ENCODE data around the gene ADGRL3. TPM values are rescaled to one million over a fixed set of nuclear protein-coding genes. Genes with fewer than 3 reads are reported as not detected.

The ADGRL3 gene
- total and polyA plus RNA-seq, 4 donors, result 0.07 to 1.7 (median 0.82) TPM

DNA sequence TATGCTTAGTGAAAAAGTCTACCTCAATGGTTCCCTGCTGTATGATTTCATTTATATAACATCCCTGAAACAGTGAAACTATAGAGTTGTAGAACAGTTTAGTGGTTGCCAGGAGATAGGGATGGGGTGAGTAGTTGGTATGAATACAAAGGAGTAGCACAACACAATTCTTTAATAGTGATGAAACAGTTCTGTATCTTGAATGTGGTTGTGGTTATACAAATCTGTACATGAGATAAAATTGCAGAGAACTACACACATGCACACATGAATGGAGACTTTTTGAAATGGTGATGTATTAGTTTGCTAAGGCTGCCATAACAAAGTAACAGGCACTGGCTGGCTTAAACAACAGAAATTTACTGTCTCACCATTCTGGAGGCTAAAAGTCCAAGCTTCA, 677.1 kb downstream of the ADGRL3 start:
- no peak for DNase-seq (ENCODE audit: low spot score)

DNA sequence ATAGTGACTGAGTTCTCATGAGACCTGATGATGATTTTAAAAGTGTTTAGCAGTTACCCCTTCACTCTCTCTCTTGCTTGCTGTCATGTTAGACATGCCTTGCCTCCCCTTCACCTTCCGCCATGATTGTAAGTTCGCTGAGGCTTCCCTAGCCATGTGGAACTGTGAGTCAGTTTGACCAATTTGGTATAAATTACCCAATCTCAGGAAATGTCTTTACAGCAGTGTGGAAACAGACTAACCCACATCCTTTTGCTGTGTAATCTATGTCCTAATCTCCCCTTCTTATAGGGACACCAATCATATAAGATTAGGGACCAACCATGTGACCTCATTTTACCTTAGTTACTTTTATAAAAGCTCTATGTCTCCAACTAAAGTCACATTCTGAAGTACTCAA, 677.8 kb downstream of the ADGRL3 start:
- H3K9me3 ChIP-seq (ENCODE audit: control insufficient read depth in 4 of 4, low read length in 3 of 4), result no peaks in the 10 kb centered on the region
- H3K9ac ChIP-seq (ENCODE audit: low read depth in 1 of 2, low read length in 2 of 2), result no peak overlapping the region
- no peaks in the 10 kb centered on the region for H3K27me3 ChIP-seq (ENCODE audit: control insufficient read depth in 4 of 4, insufficient read depth in 4 of 4, low read length in 3 of 4)
- H3K27ac ChIP-seq (ENCODE audit: low read depth in 1 of 2, low read length in 2 of 2), result no peak overlapping the region
- no peak for DNase-seq (ENCODE audit: low spot score)
- WGBS, result 79% methylated on average over 2 of the region's 2 CpGs
- H3K36me3 ChIP-seq (ENCODE audit: control insufficient read depth in 4 of 4, insufficient read depth in 3 of 4, low read depth in 1 of 4, low read length in 3 of 4), result peaks cover 0 to 1% (median 0%) of the 10 kb centered on the region in 4 donors
- no peak overlapping the region for H3K4me3 ChIP-seq (ENCODE audit: low read depth in 1 of 3, low read length in 3 of 3)
- peaks cover 0 to 1% (median 0%) of the 10 kb centered on the region in 4 donors for H3K4me1 ChIP-seq (ENCODE audit: control insufficient read depth in 4 of 4, insufficient read depth in 4 of 4, low read length in 3 of 4)
- TF ChIP-seq FOXA2 (IDR thresholded peaks at IDR 0.05) (no peak), GABPA (IDR thresholded peaks at IDR 0.05 in 1 of 2, conservative IDR thresholded peaks at IDR 0.05 in 1 of 2) (no peak), RXRA (IDR thresholded peaks at IDR 0.05) (no peak), HNF4G (IDR thresholded peaks at IDR 0.05) (no peak), SP1 (IDR thresholded peaks at IDR 0.05) (no peak), TAF1 (conservative IDR thresholded peaks at IDR 0.05) (no peak), FOXA1 (IDR thresholded peaks at IDR 0.05) (no peak), RAD21 (IDR thresholded peaks at IDR 0.05) (no peak), JUND (IDR thresholded peaks at IDR 0.05) (no peak), HNF4A (conservative IDR thresholded peaks at IDR 0.05) (no peak), EGR1 (IDR thresholded peaks at IDR 0.05; ENCODE audit: low read depth in 2 of 2) (no peak)
- TF ChIP-seq, protein P1, sequence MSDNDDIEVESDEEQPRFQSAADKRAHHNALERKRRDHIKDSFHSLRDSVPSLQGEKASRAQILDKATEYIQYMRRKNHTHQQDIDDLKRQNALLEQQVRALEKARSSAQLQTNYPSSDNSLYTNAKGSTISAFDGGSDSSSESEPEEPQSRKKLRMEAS (IDR thresholded peaks at IDR 0.05), result no peak
- TF ChIP-seq, protein P2, sequence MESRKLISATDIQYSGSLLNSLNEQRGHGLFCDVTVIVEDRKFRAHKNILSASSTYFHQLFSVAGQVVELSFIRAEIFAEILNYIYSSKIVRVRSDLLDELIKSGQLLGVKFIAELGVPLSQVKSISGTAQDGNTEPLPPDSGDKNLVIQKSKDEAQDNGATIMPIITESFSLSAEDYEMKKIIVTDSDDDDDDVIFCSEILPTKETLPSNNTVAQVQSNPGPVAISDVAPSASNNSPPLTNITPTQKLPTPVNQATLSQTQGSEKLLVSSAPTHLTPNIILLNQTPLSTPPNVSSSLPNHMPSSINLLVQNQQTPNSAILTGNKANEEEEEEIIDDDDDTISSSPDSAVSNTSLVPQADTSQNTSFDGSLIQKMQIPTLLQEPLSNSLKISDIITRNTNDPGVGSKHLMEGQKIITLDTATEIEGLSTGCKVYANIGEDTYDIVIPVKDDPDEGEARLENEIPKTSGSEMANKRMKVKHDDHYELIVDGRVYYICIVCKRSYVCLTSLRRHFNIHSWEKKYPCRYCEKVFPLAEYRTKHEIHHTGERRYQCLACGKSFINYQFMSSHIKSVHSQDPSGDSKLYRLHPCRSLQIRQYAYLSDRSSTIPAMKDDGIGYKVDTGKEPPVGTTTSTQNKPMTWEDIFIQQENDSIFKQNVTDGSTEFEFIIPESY (IDR thresholded peaks at IDR 0.05), result no peak
- TF ChIP-seq, protein P3, sequence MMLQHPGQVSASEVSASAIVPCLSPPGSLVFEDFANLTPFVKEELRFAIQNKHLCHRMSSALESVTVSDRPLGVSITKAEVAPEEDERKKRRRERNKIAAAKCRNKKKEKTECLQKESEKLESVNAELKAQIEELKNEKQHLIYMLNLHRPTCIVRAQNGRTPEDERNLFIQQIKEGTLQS (IDR thresholded peaks at IDR 0.05), result no peak
- TF ChIP-seq, protein P4, sequence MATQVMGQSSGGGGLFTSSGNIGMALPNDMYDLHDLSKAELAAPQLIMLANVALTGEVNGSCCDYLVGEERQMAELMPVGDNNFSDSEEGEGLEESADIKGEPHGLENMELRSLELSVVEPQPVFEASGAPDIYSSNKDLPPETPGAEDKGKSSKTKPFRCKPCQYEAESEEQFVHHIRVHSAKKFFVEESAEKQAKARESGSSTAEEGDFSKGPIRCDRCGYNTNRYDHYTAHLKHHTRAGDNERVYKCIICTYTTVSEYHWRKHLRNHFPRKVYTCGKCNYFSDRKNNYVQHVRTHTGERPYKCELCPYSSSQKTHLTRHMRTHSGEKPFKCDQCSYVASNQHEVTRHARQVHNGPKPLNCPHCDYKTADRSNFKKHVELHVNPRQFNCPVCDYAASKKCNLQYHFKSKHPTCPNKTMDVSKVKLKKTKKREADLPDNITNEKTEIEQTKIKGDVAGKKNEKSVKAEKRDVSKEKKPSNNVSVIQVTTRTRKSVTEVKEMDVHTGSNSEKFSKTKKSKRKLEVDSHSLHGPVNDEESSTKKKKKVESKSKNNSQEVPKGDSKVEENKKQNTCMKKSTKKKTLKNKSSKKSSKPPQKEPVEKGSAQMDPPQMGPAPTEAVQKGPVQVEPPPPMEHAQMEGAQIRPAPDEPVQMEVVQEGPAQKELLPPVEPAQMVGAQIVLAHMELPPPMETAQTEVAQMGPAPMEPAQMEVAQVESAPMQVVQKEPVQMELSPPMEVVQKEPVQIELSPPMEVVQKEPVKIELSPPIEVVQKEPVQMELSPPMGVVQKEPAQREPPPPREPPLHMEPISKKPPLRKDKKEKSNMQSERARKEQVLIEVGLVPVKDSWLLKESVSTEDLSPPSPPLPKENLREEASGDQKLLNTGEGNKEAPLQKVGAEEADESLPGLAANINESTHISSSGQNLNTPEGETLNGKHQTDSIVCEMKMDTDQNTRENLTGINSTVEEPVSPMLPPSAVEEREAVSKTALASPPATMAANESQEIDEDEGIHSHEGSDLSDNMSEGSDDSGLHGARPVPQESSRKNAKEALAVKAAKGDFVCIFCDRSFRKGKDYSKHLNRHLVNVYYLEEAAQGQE (IDR thresholded peaks at IDR 0.05), result no peak

More for the DNA sequence above, 677.1 kb downstream of the ADGRL3 start:
- peaks cover 0 to 1% (median 0%) of the 10 kb centered on the region in 4 donors for H3K4me1 ChIP-seq (ENCODE audit: control insufficient read depth in 4 of 4, insufficient read depth in 4 of 4, low read length in 3 of 4)
- no peaks in the 10 kb centered on the region for H3K9me3 ChIP-seq (ENCODE audit: control insufficient read depth in 4 of 4, low read length in 3 of 4)
- peaks cover 0 to 1% (median 0%) of the 10 kb centered on the region in 4 donors for H3K36me3 ChIP-seq (ENCODE audit: control insufficient read depth in 4 of 4, insufficient read depth in 3 of 4, low read depth in 1 of 4, low read length in 3 of 4)
- H3K27ac ChIP-seq (ENCODE audit: low read depth in 1 of 2, low read length in 2 of 2), result no peak overlapping the region
- TF ChIP-seq, protein P5, sequence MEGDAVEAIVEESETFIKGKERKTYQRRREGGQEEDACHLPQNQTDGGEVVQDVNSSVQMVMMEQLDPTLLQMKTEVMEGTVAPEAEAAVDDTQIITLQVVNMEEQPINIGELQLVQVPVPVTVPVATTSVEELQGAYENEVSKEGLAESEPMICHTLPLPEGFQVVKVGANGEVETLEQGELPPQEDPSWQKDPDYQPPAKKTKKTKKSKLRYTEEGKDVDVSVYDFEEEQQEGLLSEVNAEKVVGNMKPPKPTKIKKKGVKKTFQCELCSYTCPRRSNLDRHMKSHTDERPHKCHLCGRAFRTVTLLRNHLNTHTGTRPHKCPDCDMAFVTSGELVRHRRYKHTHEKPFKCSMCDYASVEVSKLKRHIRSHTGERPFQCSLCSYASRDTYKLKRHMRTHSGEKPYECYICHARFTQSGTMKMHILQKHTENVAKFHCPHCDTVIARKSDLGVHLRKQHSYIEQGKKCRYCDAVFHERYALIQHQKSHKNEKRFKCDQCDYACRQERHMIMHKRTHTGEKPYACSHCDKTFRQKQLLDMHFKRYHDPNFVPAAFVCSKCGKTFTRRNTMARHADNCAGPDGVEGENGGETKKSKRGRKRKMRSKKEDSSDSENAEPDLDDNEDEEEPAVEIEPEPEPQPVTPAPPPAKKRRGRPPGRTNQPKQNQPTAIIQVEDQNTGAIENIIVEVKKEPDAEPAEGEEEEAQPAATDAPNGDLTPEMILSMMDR (IDR thresholded peaks at IDR 0.05; ENCODE audit: low read depth, low read length, missing input control), result no peak
- TF ChIP-seq, protein P2 (IDR thresholded peaks at IDR 0.05), result no peak
- no peak for TF ChIP-seq JUND (IDR thresholded peaks at IDR 0.05)
- TF ChIP-seq RXRA (IDR thresholded peaks at IDR 0.05), result no peak
- TF ChIP-seq, protein P1 (IDR thresholded peaks at IDR 0.05), result no peak
- TF ChIP-seq RAD21 (IDR thresholded peaks at IDR 0.05), result no peak
- no peak for TF ChIP-seq FOXA1 (IDR thresholded peaks at IDR 0.05)
- TF ChIP-seq NR2F2 (IDR thresholded peaks at IDR 0.05), result no peak
- TF ChIP-seq GABPA (IDR thresholded peaks at IDR 0.05 in 1 of 2, conservative IDR thresholded peaks at IDR 0.05 in 1 of 2), result no peak
- no peak for TF ChIP-seq HNF4A (conservative IDR thresholded peaks at IDR 0.05)
- no peak for TF ChIP-seq FOXA2 (IDR thresholded peaks at IDR 0.05)
- no peak for TF ChIP-seq TAF1 (conservative IDR thresholded peaks at IDR 0.05)
- TF ChIP-seq, protein P3 (IDR thresholded peaks at IDR 0.05), result no peak
- no peak for TF ChIP-seq HNF4G (IDR thresholded peaks at IDR 0.05)
- TF ChIP-seq EGR1 (IDR thresholded peaks at IDR 0.05; ENCODE audit: low read depth in 2 of 2), result no peak
- H3K27me3 ChIP-seq (ENCODE audit: control insufficient read depth in 4 of 4, insufficient read depth in 4 of 4, low read length in 3 of 4), result no peaks in the 10 kb centered on the region
- no peak overlapping the region for H3K4me3 ChIP-seq (ENCODE audit: low read depth in 1 of 3, low read length in 3 of 3)
- no peak overlapping the region for H3K9ac ChIP-seq (ENCODE audit: low read depth in 1 of 2, low read length in 2 of 2)

Measured in liver (tissue), 9 donors.